Activated CD4-positive, CD25-positive, alpha-beta regulatory T cell treated with anti-CD3 and anti-CD28 coated beads, Interleukin-2, amount 50 U/mL, for 72 hours (primary cell): ENCODE measurements around the gene PRRT1B.

Experiments
- DNase-seq: peaks from one replicate; pipeline ENCODE4 v3.0.0; 2021

PRRT1B gene

DNA sequence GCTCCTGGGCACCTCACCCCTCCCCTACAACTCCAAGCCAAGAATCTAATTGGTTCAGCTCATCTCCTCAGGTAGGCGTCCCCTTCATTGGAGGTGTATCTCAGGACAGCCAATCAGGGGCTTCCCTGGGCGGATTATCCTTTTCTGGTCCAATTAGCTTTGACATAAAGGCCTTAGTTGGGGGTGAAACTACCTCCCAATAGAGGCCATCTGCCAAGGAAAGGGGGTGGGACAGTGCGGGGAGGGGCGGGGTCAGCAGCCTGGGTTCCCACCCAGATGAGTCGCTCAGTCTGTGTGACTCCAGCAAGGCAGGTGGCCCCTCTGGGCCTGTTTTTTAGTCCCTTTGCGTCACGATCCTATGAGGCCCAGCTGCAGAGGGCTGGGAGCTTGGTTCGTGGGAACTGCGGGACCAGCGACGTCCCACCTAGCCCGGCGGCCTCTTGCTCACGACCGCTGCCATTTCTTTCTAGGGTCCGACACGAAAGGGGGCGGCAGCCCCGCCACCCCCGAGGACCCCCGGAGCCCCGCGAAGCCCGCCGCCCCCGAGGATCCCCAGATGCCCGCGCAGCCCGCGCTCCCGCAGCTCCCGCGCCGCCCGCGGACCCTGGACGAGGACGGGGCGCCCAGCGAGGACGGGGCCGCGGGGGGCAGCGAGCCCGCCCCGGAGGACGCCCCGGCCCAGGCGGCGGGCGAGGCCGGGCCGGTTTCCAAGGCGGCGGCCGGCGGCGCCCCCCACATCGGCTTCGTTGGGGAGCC lies 8.9 kb downstream of the PRRT1B start:
- no peak for DNase-seq

DNA sequence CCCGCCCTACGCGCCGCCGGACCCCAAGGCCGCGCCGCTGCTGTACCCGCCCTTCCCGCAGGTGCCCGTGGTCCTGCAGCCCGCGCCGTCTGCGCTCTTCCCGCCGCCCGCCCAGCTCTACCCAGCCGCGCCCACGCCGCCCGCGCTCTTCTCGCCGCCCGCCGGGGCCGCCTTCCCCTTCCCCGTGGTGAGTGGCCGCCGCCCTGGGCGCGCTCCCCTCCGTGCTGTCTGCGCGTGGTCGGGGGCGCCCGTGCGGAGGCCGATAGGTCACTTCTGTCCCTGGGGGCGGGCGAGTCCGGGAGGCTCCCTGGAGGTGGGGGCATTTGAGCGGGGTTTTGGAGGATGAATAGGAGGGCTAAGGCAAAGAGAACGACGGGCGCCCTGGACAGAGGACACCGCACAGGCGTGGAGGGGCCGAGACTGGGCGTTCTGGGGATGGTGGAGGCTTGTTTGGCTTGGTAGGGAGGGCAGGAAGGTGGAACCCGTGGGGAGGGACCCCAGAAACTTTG lies 9.6 kb downstream of the PRRT1B start:
- DNase-seq: no peak

DNA sequence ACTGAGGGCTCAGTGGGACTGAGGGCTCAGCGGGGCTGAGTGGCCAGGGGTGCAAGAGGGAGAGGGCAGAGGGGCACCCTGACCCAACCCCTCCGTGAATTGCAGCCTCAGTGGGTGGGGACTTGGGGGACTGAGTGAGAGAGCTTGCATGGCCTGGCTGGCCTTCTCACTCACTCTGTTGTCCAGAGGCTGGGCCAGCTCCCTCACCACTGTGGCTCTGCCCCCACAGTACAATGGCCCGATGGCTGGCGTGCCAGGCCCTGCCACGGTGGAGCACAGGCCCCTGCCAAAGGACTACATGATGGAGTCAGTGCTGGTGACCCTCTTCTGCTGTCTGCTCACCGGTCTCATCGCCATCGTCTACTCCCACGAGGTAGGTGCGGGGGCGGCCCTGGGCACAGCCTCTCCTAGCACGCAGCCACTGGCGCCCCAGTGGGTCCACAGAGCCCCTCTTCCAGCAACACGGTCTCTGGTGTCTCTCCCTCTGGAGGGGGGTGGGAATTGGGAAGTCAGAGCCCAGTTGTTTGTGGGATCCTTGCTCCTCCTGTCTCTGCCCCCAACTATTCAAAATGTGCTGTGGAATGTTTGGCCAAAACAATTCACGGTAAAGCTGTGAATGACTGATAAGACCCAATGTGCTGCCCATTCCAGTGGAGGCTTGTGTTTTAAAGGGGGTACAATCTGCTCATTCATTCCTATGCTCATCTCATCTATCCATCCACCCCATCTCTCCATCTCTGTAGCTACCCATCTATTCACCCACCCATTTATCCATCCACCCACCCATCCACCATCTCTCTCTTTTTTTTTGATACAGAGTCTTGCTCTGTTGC lies 10.7 kb downstream of the PRRT1B start:
- no peak for DNase-seq

DNA sequence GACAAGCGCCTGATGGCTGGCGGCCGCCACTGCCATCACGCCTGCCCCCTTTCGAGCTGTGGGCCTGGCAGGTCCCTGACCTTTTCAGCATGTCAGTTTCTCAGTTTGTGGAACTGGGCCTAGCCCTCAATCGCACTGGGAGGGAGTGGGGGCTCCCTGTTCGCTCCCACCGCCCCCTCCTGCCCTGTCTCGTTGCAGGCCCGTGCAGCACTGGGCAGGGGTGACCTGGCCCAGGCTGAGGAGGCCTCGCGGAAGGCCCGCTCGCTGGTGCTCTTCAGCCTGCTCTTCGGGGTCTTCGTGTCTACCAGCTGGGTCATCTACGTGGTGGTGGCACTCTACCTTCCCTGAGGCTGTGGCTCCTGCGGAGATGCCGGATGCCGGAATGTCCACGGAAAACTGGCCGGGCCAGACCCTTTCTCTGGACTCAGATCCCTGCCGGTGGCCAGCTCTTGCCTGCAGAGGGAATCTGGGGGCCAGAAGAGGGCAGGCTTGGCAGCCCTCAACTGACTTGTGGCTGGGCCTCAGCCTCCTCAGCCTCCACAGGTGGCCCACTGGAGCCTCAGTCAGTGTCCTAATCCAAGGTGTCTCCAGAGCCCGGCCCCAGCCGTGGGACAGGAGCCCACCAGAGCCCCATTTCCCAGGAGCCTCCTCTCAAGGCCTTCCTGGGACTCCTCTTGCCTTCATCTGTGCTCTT lies 12.7 kb downstream of the PRRT1B start:
- DNase-seq: no peak

DNA sequence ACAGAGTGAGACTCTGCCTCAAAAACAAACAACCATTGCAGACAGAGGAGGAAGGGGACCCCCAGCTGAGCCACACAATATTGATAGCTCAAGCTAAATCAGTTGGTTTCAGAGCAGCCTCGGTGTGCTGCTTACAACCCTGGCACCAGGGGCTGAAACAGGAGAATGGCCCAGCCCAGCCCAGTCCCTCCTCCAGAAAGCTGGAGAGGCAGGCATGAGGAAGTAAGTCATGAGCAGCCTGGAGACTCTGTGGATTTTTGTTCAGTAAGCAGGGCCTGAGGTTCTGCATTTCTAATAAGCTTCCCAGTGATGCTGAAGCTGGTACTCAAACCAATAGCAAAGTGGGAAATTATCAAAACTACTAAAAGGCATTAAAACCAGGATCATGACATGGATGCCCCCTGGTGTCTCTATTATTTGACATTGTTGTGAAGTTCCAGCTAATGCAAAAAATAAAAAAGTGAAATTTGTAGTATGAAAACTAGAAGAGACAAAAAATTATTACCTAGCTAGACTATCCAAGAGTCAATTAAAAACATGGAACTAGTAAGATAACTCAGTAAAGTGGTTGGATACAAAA lies 14.2 kb downstream of the PRRT1B start:
- no peak for DNase-seq

DNA sequence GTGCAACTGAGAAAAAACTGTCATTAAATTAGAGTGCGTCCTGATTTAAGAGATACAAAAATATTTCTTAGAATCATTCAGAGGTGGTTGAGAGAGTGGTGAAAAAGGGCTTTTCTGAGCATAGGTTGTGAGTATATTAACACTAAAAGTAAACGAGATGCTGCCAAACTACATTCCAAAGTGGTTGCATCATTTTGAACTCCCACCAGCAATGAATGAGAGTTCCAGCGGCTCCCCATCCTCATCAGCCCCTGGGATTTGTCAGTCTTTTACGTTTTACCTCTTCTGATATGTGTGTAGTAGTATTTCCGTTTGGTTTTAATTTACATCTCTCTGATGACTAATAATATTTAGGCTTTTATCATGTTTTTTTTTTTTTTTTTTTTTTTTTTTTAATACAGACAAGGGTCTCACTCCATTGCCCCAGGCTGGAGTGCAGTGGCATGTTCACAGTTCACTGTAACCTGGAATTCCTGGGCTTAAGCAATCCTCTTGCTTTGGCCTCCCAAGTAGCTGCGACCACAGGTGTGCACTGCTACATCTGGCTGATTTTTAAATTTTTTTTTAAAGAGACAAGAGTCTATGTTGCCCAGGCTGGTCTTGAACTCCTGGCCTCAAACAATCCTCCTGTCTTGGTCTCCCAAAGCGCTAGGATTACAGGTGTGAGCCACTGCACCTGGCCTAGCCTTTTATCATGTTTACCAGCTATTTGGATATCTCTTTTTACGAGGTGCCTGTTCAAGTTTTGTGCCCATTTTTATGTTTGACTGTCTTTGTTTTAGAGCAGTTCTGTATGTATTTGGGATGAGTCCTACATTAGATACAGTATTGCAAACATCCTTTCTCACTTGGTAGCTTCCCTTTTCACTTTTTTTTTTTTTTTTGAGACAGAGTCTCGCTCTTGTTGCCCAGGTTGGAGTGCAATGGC lies 17.0 kb downstream of the PRRT1B start:
- DNase-seq: no peak

DNA sequence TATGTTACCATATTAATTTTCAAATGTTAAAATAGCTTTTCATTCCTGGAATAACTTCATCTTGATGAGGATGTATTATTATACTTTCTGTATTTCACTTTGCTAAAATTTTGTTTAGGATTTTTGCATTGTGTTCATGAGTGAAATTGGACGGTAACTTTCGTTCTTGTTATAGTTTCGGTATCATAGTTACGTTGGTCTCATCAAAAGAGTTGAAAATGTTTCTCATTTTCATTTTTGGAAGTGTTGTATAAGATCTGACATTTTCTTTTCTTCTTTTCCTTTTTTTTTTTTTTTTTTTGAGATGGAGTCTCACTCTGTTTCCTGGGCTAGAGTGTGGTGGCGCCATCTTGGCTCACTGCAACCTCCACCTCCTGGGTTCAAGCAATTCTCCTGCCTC lies 20.0 kb downstream of the PRRT1B start:
- DNase-seq: no peak

DNA sequence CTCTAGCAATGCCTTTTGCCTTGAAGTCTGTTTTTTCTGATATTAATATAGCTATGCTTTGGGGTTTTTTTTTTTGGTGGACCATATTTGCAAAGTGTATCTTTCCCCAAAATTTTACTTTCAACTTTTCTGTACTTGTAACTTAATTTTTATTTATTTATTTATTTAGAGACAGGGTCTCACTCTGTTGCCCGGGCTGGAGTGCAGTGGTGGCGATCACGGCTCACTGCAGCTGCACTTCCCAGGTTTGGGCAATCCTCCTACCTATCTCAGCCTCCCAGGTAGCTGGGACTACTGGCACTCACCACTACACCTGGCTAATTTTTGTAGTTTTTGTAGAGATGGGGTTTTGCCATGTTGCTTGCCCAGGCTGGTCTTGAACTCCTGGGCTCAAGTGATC lies 20.8 kb downstream of the PRRT1B start:
- DNase-seq: no peak

DNA sequence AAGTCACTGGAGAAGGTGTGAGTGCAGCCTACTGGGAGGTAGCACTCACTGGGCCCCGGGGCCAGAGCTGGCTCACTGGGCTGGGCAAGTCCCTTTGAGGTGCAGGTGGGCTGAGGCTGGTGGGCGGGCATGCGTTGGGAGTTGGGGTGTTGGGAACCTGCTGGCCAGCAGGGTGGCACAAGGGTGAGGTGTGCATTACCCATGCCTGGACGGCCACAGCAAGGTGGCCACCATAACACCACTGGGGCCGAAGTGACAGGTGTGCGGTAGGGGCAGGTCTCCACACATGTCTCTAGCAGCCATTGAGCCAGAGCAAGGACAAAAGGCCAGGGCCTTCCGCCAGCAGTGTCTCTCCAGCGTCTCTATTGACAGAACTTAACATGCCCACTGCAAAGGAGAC lies 22.6 kb downstream of the PRRT1B start:
- DNase-seq: no peak

DNA sequence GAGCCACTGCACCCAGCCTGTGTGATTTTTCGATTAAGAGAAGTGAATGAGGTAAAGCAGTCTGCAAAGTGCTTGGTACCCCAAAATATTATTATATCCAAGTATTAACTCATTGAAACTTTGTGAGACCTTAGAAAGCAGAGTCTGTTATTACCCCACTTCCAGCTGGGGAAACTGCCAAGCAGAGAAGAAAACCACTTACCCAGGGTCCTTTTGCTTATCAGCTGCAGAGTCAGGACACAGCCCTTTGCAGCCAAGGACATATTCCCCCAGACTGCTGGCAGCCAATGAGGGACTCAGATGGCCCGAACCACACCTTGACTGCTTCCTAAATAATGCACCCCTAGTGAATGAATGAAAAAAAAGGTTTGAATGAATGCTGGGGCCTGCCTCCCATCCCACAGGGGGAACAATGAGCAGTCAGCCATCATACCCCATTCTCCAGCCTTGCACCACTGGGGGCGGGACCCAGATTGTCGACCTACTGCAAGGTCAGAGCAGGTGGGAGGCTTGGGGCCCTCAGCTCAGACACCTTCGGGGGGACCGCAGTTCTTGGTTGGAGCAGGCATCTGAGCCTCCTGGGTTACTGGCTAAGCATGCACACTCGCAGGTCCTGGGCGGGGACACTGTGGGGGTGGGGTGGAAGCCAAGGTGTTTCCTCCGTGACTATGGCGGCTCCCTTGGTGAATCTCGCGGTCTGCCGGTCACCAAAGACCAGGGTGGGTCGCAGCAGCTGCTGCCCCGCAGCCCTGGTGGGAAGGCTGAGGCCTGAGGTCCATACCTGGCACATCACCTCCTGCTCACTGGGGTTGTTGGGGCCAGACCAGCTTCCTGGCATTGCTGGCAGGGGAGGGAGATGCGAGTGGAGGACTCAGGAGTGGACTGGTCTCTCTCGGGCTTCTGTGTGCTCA lies 29.7 kb downstream of the PRRT1B start:
- no peak for DNase-seq

DNA sequence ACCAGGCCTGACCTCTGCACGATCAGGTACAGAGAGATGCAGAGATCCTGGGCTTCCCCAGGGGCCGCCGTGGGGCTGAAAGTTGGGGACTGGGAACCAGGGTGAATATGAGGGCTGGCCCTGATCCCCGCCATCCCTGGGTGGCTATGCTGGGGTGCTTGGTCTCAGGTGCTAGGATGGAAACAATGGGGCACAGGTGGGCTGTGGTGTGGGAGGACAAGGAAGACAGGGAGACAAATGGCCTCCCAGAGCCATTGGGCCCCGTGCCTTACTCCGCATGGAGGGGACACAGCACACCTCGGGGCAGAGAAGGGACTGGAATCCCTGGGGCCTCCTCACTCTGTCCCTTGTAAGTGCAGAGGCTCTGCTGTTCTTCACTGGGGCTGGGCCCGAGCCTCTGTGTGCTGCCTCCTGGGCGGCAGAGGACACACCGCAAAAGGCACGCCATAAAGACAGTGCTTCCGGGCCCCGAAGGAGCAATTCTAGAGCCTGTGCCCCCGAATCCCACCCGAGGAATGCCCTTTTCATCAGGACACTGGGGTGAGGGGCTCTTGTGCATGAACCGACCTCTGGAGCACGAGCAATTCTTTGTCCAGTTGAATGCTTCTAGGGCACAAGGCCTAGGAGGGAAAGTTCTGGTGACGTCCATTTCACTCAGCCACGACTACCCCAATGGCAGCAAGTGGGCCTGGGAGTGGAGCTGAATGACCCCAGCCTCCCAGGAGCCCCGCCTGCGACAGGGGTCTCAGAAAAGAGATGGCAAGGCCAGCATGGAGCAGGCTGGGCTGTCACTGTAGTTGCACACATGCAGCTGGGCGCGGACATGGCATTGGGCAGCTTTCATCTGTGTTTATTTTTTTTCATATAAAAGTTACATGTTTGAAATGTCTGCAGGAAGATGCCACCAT lies 30.9 kb downstream of the PRRT1B start:
- DNase-seq: no peak

DNA sequence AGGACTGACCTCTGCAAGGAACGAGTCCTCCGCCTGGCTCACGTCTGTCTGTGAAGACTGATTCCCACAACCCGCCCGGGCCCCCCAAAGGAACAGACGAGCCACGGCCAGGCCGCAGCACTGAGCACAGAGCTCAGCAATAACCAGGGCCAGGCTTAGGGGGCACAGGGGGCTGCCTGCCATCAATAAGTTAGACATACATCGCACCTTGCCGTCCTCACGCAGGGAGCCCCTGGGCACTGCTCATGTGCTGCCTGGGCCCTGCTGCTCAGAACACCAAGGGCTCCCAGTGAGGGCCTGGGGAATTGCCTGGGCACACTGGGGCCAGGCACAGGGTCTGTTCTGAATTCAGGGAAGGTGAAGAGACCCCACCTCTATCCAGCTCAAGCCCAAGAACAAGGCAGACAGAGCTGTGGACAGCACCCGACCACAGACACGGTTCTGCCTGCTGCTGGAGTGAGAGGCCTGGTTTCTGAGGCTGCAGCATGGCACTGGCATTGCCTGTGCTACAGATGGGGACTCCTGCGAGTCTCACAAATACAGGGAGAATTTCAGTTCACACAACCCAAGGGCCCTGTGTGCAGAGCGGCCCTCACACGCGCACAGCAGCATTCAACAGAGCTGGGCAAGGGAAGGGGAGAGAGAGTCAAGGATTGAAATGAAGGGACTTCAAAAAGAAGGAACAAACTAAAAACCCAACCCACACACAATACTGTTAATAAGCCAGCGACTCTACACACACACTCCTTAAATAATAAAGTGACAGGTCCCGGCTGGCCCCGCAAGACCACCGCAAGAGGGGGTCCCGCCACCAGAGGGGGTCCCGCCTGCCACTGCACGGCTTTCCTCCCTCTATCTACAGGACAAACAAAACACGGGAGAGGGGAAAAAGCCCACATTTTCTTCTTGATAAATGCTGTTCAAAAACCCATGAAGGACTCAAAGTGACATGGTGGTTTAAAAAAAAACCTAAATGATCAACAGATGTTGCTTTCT lies 32.0 kb downstream of the PRRT1B start:
- no peak for DNase-seq

DNA sequence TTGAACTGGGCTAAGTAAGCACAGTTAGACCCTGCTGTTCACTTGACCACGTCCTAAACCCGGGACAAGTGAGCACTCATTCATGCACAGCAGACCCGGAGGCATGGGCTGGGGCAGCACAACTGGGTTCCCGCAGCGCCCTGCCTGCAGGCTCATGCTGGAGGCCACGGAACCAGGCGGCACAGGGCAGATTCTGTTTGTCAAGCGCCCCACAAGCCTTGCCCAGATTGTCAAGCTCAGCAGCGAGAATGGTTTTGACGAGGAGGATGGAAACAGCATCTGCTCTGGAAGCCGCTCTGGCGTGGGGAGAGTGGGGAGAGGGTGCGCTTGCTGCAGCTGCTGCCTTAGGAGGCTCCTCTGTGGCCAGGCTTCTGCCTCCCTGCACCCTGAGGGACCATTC lies 32.7 kb downstream of the PRRT1B start:
- DNase-seq: no peak

DNA sequence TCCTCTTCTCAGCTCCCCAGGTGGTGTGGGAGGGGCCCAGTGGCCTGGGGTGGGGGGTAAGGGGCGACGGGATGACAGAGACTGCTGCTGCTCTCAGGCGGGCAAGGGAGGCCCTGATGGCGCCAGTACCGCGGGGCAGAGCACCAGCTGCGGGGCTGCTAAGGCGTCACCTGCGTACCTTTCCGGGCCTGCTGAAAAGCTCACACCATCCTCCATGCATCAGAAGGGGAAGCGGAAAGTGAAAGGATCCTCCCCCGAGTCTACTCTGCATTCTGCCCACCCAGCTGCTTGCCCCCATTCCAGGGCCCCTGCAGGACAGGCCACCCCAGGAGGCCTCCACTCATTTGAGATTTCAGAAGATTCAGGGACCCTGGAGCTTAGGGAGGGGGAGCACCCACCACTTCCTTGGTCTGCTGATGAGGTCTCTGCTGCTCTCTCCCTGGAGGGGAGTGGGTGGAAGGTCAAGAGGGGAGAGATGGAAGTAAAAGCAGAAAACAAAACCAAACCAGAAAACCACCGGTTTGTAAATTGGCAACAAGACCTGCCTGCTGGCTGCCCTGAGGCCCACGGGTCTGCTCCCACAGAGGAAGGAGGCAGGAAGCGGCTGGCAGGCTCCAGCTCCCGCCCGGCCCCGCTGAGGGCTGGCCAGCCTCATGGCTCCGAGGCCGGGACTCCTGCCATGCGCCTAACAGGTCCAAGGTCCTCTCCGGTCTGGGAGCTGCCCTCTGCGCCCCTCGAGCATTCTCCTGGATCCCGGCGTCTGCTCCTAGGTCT lies 33.6 kb downstream of the PRRT1B start:
- no peak for DNase-seq

DNA sequence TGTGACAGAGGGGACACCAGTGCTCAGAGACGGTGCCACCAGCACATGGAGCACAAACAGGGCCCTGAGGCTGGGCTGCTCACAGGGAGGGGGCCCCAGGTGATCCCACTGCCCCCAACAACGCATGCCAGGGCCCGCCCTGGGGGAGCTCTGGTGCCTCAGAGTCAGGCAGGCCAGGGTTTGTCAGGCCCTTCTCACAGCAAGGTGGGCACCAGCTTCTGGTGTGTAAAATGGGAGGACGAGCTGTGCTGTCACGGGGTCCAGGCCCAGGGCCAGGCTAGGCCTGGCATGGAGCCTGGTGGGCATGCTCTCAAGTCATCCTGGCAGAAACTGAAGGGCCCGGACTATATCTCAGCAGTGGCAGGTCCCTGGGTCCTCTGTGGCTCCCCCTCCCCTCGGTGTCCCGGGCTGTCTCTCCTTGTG lies 34.5 kb downstream of the PRRT1B start:
- DNase-seq: no peak

DNA sequence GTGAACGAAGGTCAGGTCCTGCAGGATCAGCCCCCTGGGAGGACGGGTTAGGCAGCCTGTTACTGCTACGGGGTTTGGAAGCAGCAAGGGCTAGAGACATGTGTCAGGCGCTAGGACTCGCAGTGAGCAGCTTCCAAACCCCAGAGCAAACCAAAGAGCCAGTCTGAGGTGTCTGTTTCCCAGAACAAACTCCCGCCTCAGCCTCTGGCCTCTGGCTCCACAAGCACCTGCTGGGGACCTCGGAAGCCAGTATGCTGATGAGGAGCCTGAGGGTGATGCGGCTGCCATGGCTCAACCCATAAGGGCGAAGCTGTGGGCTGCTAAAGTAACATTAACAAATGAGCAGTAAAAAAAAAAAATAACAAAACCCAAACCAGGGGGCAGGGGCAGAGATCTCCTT lies 35.0 kb downstream of the PRRT1B start:
- DNase-seq: no peak

DNA sequence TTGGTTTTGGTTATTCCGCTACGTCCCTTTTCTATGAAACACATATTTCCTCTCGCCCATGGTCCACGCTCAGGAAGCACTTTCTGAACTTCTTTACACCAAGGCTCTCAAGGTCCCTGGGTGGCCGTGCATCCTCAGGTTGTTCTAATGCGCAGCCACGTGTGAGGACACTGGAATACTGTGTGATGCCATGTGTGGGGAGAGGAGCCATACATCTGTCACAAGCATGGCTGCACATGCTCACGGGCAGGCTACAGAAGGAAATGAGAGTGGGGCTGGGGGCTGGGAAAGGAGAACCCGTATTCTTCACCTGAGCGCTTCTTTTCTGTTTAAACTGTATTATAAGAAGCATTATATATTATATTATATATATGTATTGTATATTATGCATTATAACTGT lies 36.7 kb downstream of the PRRT1B start:
- DNase-seq: no peak
